ENCODE results near the gene DLX1.
"Not testable (repeated sequence)": the region's sequence is repeated elsewhere in the genome, so short reads cannot be mapped to it uniquely, and the experiment has no call there.

The DLX1 gene

GRCh38 chr2:172065111-172065510 is 20.2 kb upstream of the DLX1 start:
- DNase-seq (ENCODE audit: low spot score), result no peak

- no peak for DNase-seq (ENCODE audit: low spot score)
Measured at GRCh38 chr2:172066394-172066886, 18.9 kb upstream of the DLX1 start.

GRCh38 chr2:172067905-172068304 is 17.4 kb upstream of the DLX1 start:
- not testable (repeated sequence) for DNase-seq (ENCODE audit: low spot score)

GRCh38 chr2:172070936-172071335 is 14.4 kb upstream of the DLX1 start:
- DNase-seq (ENCODE audit: low spot score), result no peak

GRCh38 chr2:172072303-172072702 is 13.0 kb upstream of the DLX1 start:
- DNase-seq (ENCODE audit: low spot score), result no peak

- no peak for DNase-seq (ENCODE audit: low spot score)
Measured at GRCh38 chr2:172072706-172073105, 12.6 kb upstream of the DLX1 start.

GRCh38 chr2:172073518-172073917 is 11.8 kb upstream of the DLX1 start:
- no peak for DNase-seq (ENCODE audit: low spot score)

- DNase-seq (ENCODE audit: low spot score), result no peak
Measured at GRCh38 chr2:172074254-172074653, 11.1 kb upstream of the DLX1 start.

- no peak for DNase-seq (ENCODE audit: low spot score)
Measured at GRCh38 chr2:172079416-172079815, 5.9 kb upstream of the DLX1 start.

GRCh38 chr2:172079838-172080640 is 5.3 kb upstream of the DLX1 start:
- no peak for DNase-seq (ENCODE audit: low spot score)

- no peak for DNase-seq (ENCODE audit: low spot score)
Measured at GRCh38 chr2:172080641-172081220, 4.6 kb upstream of the DLX1 start.

GRCh38 chr2:172081221-172082022 is 3.9 kb upstream of the DLX1 start:
- no peak for DNase-seq (ENCODE audit: low spot score)

- peak; percentile 33 for DNase-seq (ENCODE audit: low spot score)
Measured at GRCh38 chr2:172082105-172082943, 3.0 kb upstream of the DLX1 start.

GRCh38 chr2:172082944-172083627 is 2.2 kb upstream of the DLX1 start:
- DNase-seq (ENCODE audit: low spot score), result peak; percentile 55

- no peak for DNase-seq (ENCODE audit: low spot score)
Measured at GRCh38 chr2:172083628-172084394, 1.5 kb upstream of the DLX1 start.

- peak; percentile 40 for DNase-seq (ENCODE audit: low spot score)
Measured at GRCh38 chr2:172084395-172084644, 987 bp upstream of the DLX1 start.

GRCh38 chr2:172084645-172085459 is 455 bp upstream of the DLX1 start:
- peak; percentile 96 for DNase-seq (ENCODE audit: low spot score)

- no peak for DNase-seq (ENCODE audit: low spot score)
Measured at GRCh38 chr2:172086241-172087206, 1.2 kb downstream of the DLX1 start.

Measured in GM03348 (cell line).